CD4-positive, alpha-beta T cell treated with Interleukin-4 for 1 hour (primary cell): ENCODE measurements around the gene SMIM14.
"Not testable (repeated sequence)": the region's sequence is repeated elsewhere in the genome, so short reads cannot be mapped to it uniquely, and the experiment has no call there.

Source experiments
- DNase-seq, 2 donors: peaks; one replicate each; pipeline ENCODE4 v3.0.0-alpha.2; 2020 to 2022

The SMIM14 gene

GRCh38 chr4:39642885-39643552, 4.4 kb upstream of the SMIM14 start:
- DNase-seq: no peak

GRCh38 chr4:39641451-39641850, 2.8 kb upstream of the SMIM14 start:
- no peak for DNase-seq

- DNase-seq: peak; percentile 13 to 34
Measured at GRCh38 chr4:39637586-39638353, 895 bp downstream of the SMIM14 start.

GRCh38 chr4:39637221-39637585, 1.5 kb downstream of the SMIM14 start:
- DNase-seq: peak in 1 of 2 donors; percentile 8

GRCh38 chr4:39636531-39637184, 2.0 kb downstream of the SMIM14 start:
- DNase-seq: peak in 1 of 2 donors; percentile 53

GRCh38 chr4:39635023-39635422, 3.6 kb downstream of the SMIM14 start:
- no peak for DNase-seq

GRCh38 chr4:39631700-39632079, 7.0 kb downstream of the SMIM14 start:
- DNase-seq: no peak

GRCh38 chr4:39627413-39627812, 11.3 kb downstream of the SMIM14 start:
- DNase-seq: no peak

GRCh38 chr4:39626913-39627312, 11.8 kb downstream of the SMIM14 start:
- no peak for DNase-seq

- DNase-seq: peak in 1 of 2 donors; percentile 52
Measured at GRCh38 chr4:39626261-39626660, 12.4 kb downstream of the SMIM14 start.

- no peak for DNase-seq
Measured at GRCh38 chr4:39621582-39621981, 17.1 kb downstream of the SMIM14 start.

GRCh38 chr4:39620551-39621313, 17.9 kb downstream of the SMIM14 start:
- DNase-seq: no peak

- DNase-seq: no peak
Measured at GRCh38 chr4:39617534-39617933, 21.1 kb downstream of the SMIM14 start.

GRCh38 chr4:39616651-39617050, 22.0 kb downstream of the SMIM14 start:
- no peak for DNase-seq

- DNase-seq: not testable (repeated sequence)
Measured at GRCh38 chr4:39616112-39616511, 22.6 kb downstream of the SMIM14 start.

GRCh38 chr4:39614487-39615162, 24.0 kb downstream of the SMIM14 start:
- no peak for DNase-seq

GRCh38 chr4:39613093-39613656, 25.5 kb downstream of the SMIM14 start:
- DNase-seq: no peak

GRCh38 chr4:39609454-39609931, 29.2 kb downstream of the SMIM14 start:
- no peak for DNase-seq

- no peak for DNase-seq
Measured at GRCh38 chr4:39608451-39608850, 30.2 kb downstream of the SMIM14 start.

- no peak for DNase-seq
Measured at GRCh38 chr4:39606747-39607146, 31.9 kb downstream of the SMIM14 start.

- no peak for DNase-seq
Measured at GRCh38 chr4:39597695-39598381, 40.8 kb downstream of the SMIM14 start.
